Coronary artery (tissue), 2 donors: ENCODE measurements around the gene KLK1.

Experiments used
- DNase-seq: peaks from one replicate; pipeline ENCODE4 v3.0.0-alpha.2; 2017; ENCODE audit warnings: low spot score
- H3K27ac ChIP-seq, 2 donors: fragments of 200-600 bp; sonication (generic); one replicate each; pipeline ENCODE4 v1.5.1; 2016 to 2019
- H3K4me3 ChIP-seq: fragments of 200-600 bp; sonication (generic); 2 replicates; pipeline ENCODE4 v1.5.1; 2016; ENCODE audit warnings: mild to moderate bottlenecking, moderate library complexity
- TF ChIP-seq, protein P1 (sequence below): fragments of 200-600 bp; sonication (generic); IDR thresholded peaks from one replicate; pipeline ENCODE4 v1.5.1; 2019; ENCODE audit warnings: antibody characterized with exemption

The KLK1 gene

GRCh38 chr19:50796634-50797428 is 26.8 kb downstream of the KLK1 start:
- no peak overlapping the region for H3K27ac ChIP-seq
- H3K4me3 ChIP-seq = no peak overlapping the region
- no peak for DNase-seq
- TF ChIP-seq, protein P1, sequence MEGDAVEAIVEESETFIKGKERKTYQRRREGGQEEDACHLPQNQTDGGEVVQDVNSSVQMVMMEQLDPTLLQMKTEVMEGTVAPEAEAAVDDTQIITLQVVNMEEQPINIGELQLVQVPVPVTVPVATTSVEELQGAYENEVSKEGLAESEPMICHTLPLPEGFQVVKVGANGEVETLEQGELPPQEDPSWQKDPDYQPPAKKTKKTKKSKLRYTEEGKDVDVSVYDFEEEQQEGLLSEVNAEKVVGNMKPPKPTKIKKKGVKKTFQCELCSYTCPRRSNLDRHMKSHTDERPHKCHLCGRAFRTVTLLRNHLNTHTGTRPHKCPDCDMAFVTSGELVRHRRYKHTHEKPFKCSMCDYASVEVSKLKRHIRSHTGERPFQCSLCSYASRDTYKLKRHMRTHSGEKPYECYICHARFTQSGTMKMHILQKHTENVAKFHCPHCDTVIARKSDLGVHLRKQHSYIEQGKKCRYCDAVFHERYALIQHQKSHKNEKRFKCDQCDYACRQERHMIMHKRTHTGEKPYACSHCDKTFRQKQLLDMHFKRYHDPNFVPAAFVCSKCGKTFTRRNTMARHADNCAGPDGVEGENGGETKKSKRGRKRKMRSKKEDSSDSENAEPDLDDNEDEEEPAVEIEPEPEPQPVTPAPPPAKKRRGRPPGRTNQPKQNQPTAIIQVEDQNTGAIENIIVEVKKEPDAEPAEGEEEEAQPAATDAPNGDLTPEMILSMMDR = no peak

- H3K4me3 ChIP-seq = no peak overlapping the region
- H3K27ac ChIP-seq = no peak overlapping the region
- no peak for DNase-seq
- TF ChIP-seq, protein P1 = no peak
Observed at GRCh38 chr19:50796128-50796633, 27.4 kb downstream of the KLK1 start.

DNA sequence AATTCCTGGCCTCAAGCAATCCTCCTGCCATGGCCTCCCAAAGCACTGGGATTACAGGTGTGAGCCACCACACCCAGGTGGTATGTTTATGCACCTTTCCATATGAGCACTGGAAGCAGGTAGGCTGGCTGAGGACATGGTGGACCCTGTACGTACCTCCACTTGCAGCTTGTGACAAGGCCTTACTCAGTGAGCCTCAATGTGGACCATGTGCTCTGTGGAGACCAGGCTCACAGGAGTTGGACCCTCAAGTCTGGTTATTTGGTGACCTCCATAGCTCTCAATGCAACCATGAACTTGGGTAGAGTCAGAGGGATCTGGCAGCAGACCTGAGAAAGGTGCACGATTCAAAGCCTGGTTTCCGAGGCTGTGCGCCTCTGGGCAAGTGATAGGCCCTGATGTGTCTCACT is 27.9 kb downstream of the KLK1 start:
- TF ChIP-seq, protein P1 = no peak
- DNase-seq = no peak
- Histone ChIP-seq H3K27ac (no peak overlapping the region), H3K4me3 (no peak overlapping the region)

GRCh38 chr19:50794876-50795663 is 28.5 kb downstream of the KLK1 start:
- TF ChIP-seq, protein P1 = no peak
- H3K4me3 ChIP-seq = no peak overlapping the region
- DNase-seq = no peak
- no peak overlapping the region for H3K27ac ChIP-seq

DNA sequence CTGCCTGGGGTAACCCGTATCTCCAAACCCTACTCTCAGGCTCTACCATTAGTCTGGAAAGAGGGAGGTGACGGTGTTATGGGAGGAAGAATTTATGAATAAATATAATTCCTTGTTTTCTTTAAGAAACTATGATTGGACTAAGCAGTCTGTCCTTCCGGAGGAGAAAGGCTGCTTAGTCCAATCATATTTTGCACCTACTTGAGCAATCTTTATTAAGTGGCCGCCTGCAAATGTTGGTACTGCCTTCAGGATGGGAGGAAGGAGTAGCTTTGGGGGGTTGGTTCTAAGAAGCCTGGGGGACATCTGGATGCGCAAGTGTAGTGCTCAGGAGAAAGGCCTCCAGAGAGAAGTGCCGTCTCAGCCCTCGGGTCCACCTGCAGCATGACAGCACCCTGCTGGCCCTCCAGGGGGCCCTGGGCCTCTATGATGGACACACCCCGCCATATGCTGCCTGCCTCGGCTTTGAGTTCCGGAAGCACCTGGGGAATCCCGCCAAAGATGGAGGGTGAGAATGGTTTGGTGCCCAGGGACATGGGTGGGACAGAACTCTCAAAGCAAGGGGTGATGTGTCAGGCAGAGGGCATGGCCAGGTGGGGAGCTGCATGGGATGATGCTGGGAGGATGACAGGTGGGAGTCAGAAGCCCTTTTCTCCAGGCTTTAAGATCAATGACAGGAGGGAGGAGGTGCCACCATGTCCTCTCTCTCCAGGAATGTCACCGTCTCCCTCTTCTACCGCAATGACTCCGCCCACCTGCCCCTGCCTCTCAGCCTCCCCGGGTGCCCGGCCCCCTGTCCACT is 29.3 kb downstream of the KLK1 start:
- no peak for DNase-seq
- Histone ChIP-seq H3K4me3 (no peak overlapping the region), H3K27ac (no peak overlapping the region)
- TF ChIP-seq, protein P1 = no peak

DNA sequence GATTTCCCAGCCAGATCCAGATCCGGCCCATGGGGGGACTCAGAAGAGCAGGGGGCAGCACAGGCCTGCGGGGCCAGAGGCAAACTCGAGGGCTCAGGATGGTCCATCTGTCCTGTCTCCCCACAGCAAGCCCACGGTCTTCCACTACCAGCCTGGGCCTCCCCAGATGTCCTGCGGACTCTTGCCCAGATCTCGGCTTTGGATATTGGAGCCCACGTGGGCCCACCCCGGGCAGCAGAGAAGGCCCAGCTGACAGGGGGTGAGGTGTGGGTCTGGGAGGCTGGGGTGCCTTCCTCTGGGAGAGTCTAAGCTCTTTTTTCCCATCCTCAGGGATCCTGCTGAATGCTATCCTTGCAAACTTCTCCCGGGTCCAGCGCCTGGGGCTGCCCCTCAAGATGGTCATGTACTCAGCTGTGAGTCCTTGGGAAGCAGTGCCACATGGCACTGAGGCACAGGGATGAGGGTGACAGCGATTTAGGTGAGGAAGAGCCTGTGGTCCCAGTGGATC is 30.0 kb downstream of the KLK1 start:
- no peak overlapping the region for H3K27ac ChIP-seq
- TF ChIP-seq, protein P1 = no peak
- no peak for DNase-seq
- no peak overlapping the region for H3K4me3 ChIP-seq
